ENCODE measurements around the gene SFI1. TPM values are rescaled to one million over a fixed set of nuclear protein-coding genes. Genes with fewer than 3 reads are reported as not detected.
"Not testable (repeated sequence)": the region's sequence is repeated elsewhere in the genome, so short reads cannot be mapped to it uniquely, and the experiment has no call there.

The SFI1 gene
- total and polyA plus RNA-seq, 11 donors = 2.2 to 18.3 (median 6.4) TPM

DNA sequence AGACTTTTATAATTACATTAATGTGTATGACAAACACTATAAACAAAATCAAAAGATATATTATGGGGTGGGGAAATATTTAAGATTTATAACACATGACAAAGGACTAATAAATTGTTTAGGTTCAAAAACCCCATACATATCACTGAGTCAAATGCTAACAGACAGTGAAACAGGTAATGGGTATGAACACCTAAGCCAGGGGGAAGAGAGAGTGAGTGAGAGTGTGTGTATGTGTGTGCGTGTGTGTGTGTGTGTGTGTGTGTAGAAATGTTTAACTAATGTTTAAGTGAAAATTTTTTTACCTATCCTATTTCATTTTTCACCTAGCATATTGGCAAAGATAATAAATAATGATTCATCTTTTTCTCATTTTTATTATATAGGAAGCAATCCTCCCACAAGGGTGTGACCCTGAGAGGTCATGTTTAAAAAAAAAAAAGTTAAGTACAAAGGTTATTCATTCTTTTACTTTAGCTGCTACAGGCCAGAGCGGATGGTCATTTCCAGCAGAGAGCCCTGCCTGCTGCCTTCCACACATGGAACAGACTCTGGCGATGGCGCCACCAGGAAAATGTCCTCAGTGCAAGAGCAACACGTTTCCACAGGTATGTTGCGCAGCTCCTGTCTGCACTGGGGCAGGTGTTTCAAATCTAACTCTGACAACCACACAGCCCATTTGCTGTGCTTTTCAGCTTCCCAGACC is 92.8 kb downstream of the SFI1 start:
- Histone ChIP-seq H3K27ac (no peak overlapping the region), H3K27me3 (no peaks in the 10 kb centered on the region), H3K36me3 (peaks cover 0 to 47% (median 36%) of the 10 kb centered on the region in 9 donors), H3K4me1 (peaks cover 0 to 13% (median 0%) of the 10 kb centered on the region in 12 donors), H3K9me3 (peaks cover 0 to 5% (median 0%) of the 10 kb centered on the region in 12 donors), H3K4me3 (no peak overlapping the region)
- ATAC-seq = no peak
- TF ChIP-seq, protein P1, sequence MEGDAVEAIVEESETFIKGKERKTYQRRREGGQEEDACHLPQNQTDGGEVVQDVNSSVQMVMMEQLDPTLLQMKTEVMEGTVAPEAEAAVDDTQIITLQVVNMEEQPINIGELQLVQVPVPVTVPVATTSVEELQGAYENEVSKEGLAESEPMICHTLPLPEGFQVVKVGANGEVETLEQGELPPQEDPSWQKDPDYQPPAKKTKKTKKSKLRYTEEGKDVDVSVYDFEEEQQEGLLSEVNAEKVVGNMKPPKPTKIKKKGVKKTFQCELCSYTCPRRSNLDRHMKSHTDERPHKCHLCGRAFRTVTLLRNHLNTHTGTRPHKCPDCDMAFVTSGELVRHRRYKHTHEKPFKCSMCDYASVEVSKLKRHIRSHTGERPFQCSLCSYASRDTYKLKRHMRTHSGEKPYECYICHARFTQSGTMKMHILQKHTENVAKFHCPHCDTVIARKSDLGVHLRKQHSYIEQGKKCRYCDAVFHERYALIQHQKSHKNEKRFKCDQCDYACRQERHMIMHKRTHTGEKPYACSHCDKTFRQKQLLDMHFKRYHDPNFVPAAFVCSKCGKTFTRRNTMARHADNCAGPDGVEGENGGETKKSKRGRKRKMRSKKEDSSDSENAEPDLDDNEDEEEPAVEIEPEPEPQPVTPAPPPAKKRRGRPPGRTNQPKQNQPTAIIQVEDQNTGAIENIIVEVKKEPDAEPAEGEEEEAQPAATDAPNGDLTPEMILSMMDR (IDR thresholded peaks at IDR 0.05) = no peak
- TF ChIP-seq POLR2A (IDR thresholded peaks at IDR 0.05) = no peak
- DNase-seq = no peak
- intact Hi-C loops (cut with DNase I) = no loop called here
- WGBS, 4 donors = 85 to 92% (median 87%) methylated on average over 6 of the region's 6 CpGs

DNA sequence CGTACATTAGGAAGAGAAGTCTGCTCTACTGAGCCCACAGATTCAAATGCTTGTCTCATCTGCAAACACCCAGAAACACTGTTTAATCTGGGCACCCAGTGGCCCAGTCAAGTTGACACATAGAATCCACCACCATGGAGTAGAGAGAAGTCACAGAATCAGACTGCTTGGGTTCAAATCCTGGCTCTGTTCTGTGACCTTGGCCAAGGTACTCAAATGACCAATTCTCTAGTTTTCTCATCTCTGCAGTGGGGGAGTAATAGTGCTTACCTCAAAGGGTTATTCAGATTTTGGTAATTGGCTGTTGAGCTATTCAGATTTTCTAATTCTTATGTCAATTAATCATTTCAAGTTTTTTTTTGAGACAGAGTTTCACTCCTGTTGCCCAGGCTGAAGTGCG is 93.8 kb downstream of the SFI1 start:
- intact Hi-C loops (cut with DNase I); H3K27ac ChIP-seq; H3K27me3 ChIP-seq; ATAC-seq; H3K9me3 ChIP-seq; H3K4me1 ChIP-seq; H3K4me3 ChIP-seq; DNase-seq: not testable (repeated sequence)
- H3K36me3 ChIP-seq = peaks cover 0 to 37% (median 28%) of the 10 kb centered on the region in 9 donors
- WGBS, 4 donors = 88 to 100% methylated on average over 1 of the region's 2 CpGs; no CpG with 5 or more reads in 2 of the 4 donors

DNA sequence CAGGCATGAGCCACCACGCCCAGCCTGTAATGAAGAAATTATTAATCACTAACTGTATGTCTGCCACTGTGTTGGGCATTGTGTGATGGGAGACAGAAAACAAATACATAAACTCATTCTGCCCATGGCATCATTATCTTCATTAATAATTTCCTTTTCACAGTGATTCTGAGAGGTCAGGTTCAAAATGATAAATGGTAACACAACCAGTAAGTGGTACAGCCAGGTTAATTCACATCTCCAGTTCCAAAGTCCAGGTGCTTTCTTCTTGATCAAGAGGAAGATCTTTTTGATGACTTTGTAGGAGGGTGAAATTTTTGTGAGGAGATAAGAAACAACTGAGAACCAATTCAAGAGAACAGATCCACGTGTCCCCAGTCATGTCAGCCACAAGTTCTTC is 98.9 kb downstream of the SFI1 start:
- Histone ChIP-seq H3K4me3 (no peak overlapping the region), H3K4me1 (no peaks in the 10 kb centered on the region), H3K36me3 (no peaks in the 10 kb centered on the region), H3K27me3 (no peaks in the 10 kb centered on the region), H3K9me3 (no peaks in the 10 kb centered on the region), H3K27ac (no peak overlapping the region)
- intact Hi-C loops (cut with DNase I) = no loop called here
- ATAC-seq (no peak), DNase-seq (no peak)
- WGBS, 4 donors = 90 to 95% (median 93%) methylated on average over 2 of the region's 2 CpGs
- TF ChIP-seq, protein P1 (IDR thresholded peaks at IDR 0.05) = no peak
- no peak for TF ChIP-seq POLR2A (IDR thresholded peaks at IDR 0.05)

DNA sequence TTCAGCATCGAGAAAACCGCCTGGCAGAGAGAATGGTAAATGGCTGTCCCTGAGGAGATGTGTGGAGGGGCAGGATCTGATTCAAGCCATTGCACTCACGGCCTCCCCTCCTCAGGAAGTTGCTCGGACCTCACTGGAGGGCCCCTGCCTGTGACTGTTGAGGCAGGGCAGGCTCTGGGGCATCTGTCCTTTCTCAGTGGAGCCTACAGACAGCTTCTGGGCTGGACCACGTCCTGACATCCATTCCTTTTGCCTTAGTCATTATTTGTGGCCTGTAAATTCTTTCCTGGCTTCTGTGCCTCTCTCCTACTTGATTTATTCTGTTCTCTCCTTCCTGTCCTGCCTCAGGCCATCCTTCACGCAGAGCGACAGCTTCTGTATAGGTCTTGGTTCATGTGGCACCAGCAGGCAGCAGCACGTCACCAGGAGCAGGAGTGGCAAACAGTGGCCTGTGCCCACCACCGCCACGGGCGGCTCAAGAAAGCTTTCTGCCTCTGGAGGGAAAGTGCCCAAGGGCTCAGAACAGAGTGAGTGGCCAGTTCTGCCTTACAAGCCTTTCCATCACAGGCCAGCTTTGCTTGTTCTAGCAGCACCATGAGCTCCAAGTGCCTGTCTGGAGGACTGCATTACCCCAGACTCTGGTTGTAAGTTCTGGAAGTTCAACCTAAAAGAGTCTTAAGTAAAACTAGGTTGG is 106.1 kb downstream of the SFI1 start:
- 52 to 58% (median 55%) methylated on average over 11 of the region's 11 CpGs for WGBS, 4 donors
- DNase-seq (peak in 2 of 5 donors; percentile 55 to 57), ATAC-seq (peak; percentile 87 to 96 (median 93))
- Histone ChIP-seq H3K27me3 (no peaks in the 10 kb centered on the region), H3K4me1 (peaks cover 0 to 15% (median 3%) of the 10 kb centered on the region in 12 donors), H3K9me3 (no peaks in the 10 kb centered on the region), H3K36me3 (peaks cover 0 to 27% (median 0%) of the 10 kb centered on the region in 9 donors), H3K4me3 (no peak overlapping the region), H3K27ac (peak overlapping the region in 9 of 12 donors; percentile 1 to 82 (median 65))
- intact Hi-C loops (cut with DNase I) = no loop called here
- no peak for TF ChIP-seq POLR2A (IDR thresholded peaks at IDR 0.05)
- TF ChIP-seq, protein P1 (IDR thresholded peaks at IDR 0.05) = no peak

Measured in heart left ventricle (tissue), 16 donors.